Measurements from ENCODE around the gene ZNF407. TPM values are rescaled to one million over a fixed set of nuclear protein-coding genes. Genes with fewer than 3 reads are reported as not detected.

Gene ZNF407
- total RNA-seq, 1 experiment from 2014 or later, result 15.9 TPM

DNA sequence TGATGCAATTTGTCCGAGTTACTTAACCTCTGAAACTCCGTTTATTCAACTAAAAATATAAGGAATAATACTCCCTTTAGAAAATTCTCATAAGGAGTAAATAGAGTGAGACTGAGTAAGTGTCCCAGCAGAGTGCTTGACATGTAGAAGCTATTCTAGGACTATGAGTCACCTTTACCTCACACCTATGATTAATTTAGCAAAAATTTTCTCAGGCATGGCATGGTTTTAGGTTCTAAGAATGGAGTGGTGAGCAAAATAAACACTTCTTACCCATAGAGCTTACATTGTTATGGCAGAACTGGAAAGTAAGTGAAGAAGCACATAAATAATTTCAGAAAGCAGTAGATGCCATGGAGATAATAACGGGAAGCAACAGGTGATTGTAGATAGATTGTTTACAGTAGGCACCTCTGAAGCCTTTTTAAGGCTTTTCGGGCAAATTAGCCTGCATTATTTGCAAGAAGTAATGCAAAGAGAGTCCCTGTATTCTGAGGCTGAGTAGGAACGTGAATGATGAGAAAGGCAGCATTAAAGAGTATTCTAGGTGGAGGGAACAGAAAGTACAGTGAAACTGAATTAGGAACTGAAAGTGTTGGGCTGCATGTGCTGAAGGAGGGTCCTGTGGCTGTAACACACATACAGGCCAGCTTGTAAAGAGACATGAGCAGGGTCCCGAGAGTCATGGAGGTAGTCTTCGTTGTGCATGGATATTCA lies 209.2 kb downstream of the ZNF407 start:
- ChIA-PET CTCF (no interaction called here), POLR2A (ENCODE audit: low non-redundant PET) (no interaction called here)

GRCh38 chr18:74817576-74817975 lies 219.9 kb downstream of the ZNF407 start:
- POLR2A ChIA-PET (ENCODE audit: low non-redundant PET), result no interaction called here
- no peaks in the 10 kb centered on the region for H3K4me1 ChIP-seq (ENCODE audit: insufficient read depth, low read length, poor library complexity, severe bottlenecking)
- BruUV-seq (replicated peaks), result no TSS peak
- no peaks in the 10 kb centered on the region for H3K9me3 ChIP-seq (ENCODE audit: low read depth, low read length, poor library complexity, severe bottlenecking)
- intact Hi-C loops (cut with micrococcal nuclease; ENCODE audit: unreplicated experiment), result no loop called here
- CTCF ChIA-PET, result no interaction called here
- no peaks in the 10 kb centered on the region for H3K36me3 ChIP-seq (ENCODE audit: insufficient read depth, low read length, poor library complexity, severe bottlenecking)
- no peaks in the 10 kb centered on the region for H3K27me3 ChIP-seq (replicated peaks; ENCODE audit: insufficient read depth, low read depth, low read length, poor library complexity)
- TF ChIP-seq EZH2 (IDR thresholded peaks at IDR 0.05; ENCODE audit: borderline replicate concordance, low read depth, low read length, poor library complexity, severe bottlenecking), result no peak
- TF ChIP-seq, protein P1, sequence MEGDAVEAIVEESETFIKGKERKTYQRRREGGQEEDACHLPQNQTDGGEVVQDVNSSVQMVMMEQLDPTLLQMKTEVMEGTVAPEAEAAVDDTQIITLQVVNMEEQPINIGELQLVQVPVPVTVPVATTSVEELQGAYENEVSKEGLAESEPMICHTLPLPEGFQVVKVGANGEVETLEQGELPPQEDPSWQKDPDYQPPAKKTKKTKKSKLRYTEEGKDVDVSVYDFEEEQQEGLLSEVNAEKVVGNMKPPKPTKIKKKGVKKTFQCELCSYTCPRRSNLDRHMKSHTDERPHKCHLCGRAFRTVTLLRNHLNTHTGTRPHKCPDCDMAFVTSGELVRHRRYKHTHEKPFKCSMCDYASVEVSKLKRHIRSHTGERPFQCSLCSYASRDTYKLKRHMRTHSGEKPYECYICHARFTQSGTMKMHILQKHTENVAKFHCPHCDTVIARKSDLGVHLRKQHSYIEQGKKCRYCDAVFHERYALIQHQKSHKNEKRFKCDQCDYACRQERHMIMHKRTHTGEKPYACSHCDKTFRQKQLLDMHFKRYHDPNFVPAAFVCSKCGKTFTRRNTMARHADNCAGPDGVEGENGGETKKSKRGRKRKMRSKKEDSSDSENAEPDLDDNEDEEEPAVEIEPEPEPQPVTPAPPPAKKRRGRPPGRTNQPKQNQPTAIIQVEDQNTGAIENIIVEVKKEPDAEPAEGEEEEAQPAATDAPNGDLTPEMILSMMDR (conservative IDR thresholded peaks at IDR 0.05; ENCODE audit: low read depth, low read length), result no peak
- H3K4me3 ChIP-seq (ENCODE audit: low read depth, low read length, poor library complexity, severe bottlenecking), result no peak overlapping the region
- H3K27ac ChIP-seq (ENCODE audit: low read depth, low read length, poor library complexity, severe bottlenecking), result no peak overlapping the region
- DNase-seq (ENCODE audit: low spot score), result no peak

More for the DNA sequence above, 209.2 kb downstream of the ZNF407 start:
- no peaks in the 10 kb centered on the region for H3K36me3 ChIP-seq (ENCODE audit: insufficient read depth, low read length, poor library complexity, severe bottlenecking)
- no peak for DNase-seq (ENCODE audit: low spot score)
- H3K27ac ChIP-seq (ENCODE audit: low read depth, low read length, poor library complexity, severe bottlenecking), result no peak overlapping the region
- no TSS peak for BruUV-seq (replicated peaks)
- H3K4me1 ChIP-seq (ENCODE audit: insufficient read depth, low read length, poor library complexity, severe bottlenecking), result no peaks in the 10 kb centered on the region
- intact Hi-C loops (cut with micrococcal nuclease; ENCODE audit: unreplicated experiment), result no loop called here
- no peaks in the 10 kb centered on the region for H3K9me3 ChIP-seq (ENCODE audit: low read depth, low read length, poor library complexity, severe bottlenecking)
- H3K27me3 ChIP-seq (replicated peaks; ENCODE audit: insufficient read depth, low read depth, low read length, poor library complexity), result no peaks in the 10 kb centered on the region
- TF ChIP-seq EZH2 (IDR thresholded peaks at IDR 0.05; ENCODE audit: borderline replicate concordance, low read depth, low read length, poor library complexity, severe bottlenecking), result no peak
- TF ChIP-seq, protein P1 (conservative IDR thresholded peaks at IDR 0.05; ENCODE audit: low read depth, low read length), result no peak
- H3K4me3 ChIP-seq (ENCODE audit: low read depth, low read length, poor library complexity, severe bottlenecking), result no peak overlapping the region

DNA sequence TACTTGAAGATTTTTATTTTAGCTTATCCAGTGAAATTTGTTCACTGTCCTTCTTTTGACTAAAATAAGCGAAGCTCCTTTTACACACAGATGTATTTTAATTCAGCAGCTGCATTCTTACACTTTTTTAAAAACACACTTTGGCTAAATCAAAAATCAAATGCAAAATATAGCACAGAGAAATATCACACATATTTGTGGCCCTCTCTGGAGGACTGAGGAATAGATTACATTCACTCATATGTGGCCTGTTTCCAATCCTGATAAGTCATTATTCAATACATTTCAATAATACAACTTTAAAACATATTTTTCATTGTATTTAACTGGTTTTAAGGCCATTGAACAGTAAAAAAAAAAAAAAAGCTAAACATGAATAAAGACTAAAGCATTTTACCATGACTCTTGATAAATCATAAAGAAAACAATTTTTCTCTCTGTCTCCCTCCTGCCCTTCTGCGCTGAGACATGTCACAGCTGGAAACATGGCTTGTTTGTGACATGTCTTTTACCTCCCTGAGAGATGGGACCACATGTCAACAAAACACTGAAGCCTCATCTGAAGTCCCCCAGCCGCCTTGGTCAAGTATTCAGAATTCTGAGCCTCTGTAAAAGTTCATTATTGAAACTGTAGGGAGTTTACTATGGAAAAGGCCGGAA lies 221.0 kb downstream of the ZNF407 start:
- Histone ChIP-seq H3K4me3 (ENCODE audit: low read depth, low read length, poor library complexity, severe bottlenecking) (no peak overlapping the region), H3K27ac (ENCODE audit: low read depth, low read length, poor library complexity, severe bottlenecking) (no peak overlapping the region), H3K9me3 (ENCODE audit: low read depth, low read length, poor library complexity, severe bottlenecking) (no peaks in the 10 kb centered on the region), H3K4me1 (ENCODE audit: insufficient read depth, low read length, poor library complexity, severe bottlenecking) (no peaks in the 10 kb centered on the region), H3K36me3 (ENCODE audit: insufficient read depth, low read length, poor library complexity, severe bottlenecking) (no peaks in the 10 kb centered on the region), H3K27me3 (replicated peaks; ENCODE audit: insufficient read depth, low read depth, low read length, poor library complexity) (no peaks in the 10 kb centered on the region)
- BruUV-seq (replicated peaks), result no TSS peak
- TF ChIP-seq EZH2 (IDR thresholded peaks at IDR 0.05; ENCODE audit: borderline replicate concordance, low read depth, low read length, poor library complexity, severe bottlenecking), result no peak
- TF ChIP-seq, protein P1 (conservative IDR thresholded peaks at IDR 0.05; ENCODE audit: low read depth, low read length), result no peak
- ChIA-PET CTCF (no interaction called here), POLR2A (ENCODE audit: low non-redundant PET) (no interaction called here)
- intact Hi-C loops (cut with micrococcal nuclease; ENCODE audit: unreplicated experiment), result no loop called here
- no peak for DNase-seq (ENCODE audit: low spot score)

All from A673 (cell line).